Transverse colon (tissue), 4 donors: ENCODE data around the gene FLT1. TPM values are rescaled to one million over a fixed set of nuclear protein-coding genes. Genes with fewer than 3 reads are reported as not detected.

Experiments
- DNase-seq: peaks from one replicate; pipeline ENCODE4 v3.0.0-alpha.2; 2019
- H3K27ac ChIP-seq, 4 donors: fragments of 200-600 bp; sonication (generic); 2 replicates each; pipeline ENCODE4 v1.5.1; 2016 to 2018; ENCODE audit warnings: inconsistent platforms in 4 of 4
- H3K27me3 ChIP-seq: fragments of 200-600 bp; sonication (generic); 2 replicates; pipeline ENCODE4 v1.5.1; 2017; ENCODE audit warnings: inconsistent platforms
- H3K36me3 ChIP-seq, 4 donors: fragments of 200-600 bp; sonication (generic); 2 replicates each; pipeline ENCODE4 v1.5.1; 2017 to 2019; ENCODE audit warnings: inconsistent platforms in 4 of 4
- H3K4me1 ChIP-seq, 4 donors: fragments of 200-600 bp; sonication (generic); 2 replicates each; pipeline ENCODE4 v1.5.1; 2017 to 2020; ENCODE audit warnings: inconsistent platforms in 4 of 4
- H3K4me3 ChIP-seq, 4 donors: fragments of 200-600 bp; sonication (generic); 1 replicate in 1 of 4; 2 replicates in 3 of 4; pipeline versions ENCODE4 v1.5.1 to v1.6.1; 2017 to 2019; ENCODE audit warnings: inconsistent platforms in 4 of 4
- H3K9me3 ChIP-seq, 2 donors: fragments of 200-600 bp; sonication (generic); 2 replicates each; pipeline ENCODE4 v1.5.1; 2017 to 2019; ENCODE audit warnings: inconsistent platforms in 2 of 2
- EP300 ChIP-seq: sonication (generic); formaldehyde crosslinking; IDR thresholded peaks from one replicate; pipeline ENCODE4 v1.6.1; 2017; ENCODE audit warnings: antibody characterized with exemption, low read depth
- POLR2A ChIP-seq: fragments of 450-650 bp; IDR thresholded peaks from one replicate; pipeline ENCODE4 v1.6.1; 2016; ENCODE audit warnings: antibody characterized with exemption, mild to moderate bottlenecking, moderate library complexity
- POLR2AphosphoS5 ChIP-seq, 3 donors: sonication (generic); formaldehyde crosslinking; IDR thresholded peaks; one replicate each; pipeline ENCODE4 v1.6.1; 2016; ENCODE audit warnings: antibody characterized with exemption in 3 of 3
- WGBS, 2 donors: methylation state at CpG; one replicate each; pipeline ENCODE4 v1.1.5; 2018; ENCODE audit warnings: low coverage in 1 of 2; 5-methylcytosine and 5-hydroxymethylcytosine counted together
- in situ Hi-C, 4 donors: fragments of 200-750 bp; cut with MboI; loops; one replicate each; pipeline versions ENCODE4 v1.15.0 to v1.15.1; 2017; ENCODE audit warnings: low sequenced_read_pairs in 3 of 4, low pct_ligation_motif_present in 1 of 4, low pct_unique_long_range_greater_than_20kb in 1 of 4
- intact Hi-C: fragments of 100-400 bp; cut with DNase I; formaldehyde crosslinking; loops from one replicate; pipeline ENCODE4 v1.15.1; 2023; ENCODE audit warnings: low total_unique reads
- total RNA-seq, 4 donors: library from RNA; depleted of rRNA; stranded (reverse); fragments of >200 nt; gene quantifications; one replicate each; pipeline ENCODE4 v1.1.0, GENCODE V29; 2016
- TF ChIP-seq, protein P1 (sequence below), 5 experiments: fragments of 200-600 bp in 3 of 5; fragments of 450-650 bp in 2 of 5; sonication (generic) in 3 of 5; IDR thresholded peaks; 1 replicate in 2 of 5; 2 replicates in 3 of 5; pipeline ENCODE4 v1.5.1; 2016 to 2017; ENCODE audit warnings: antibody characterized with exemption in 5 of 5, inconsistent platforms in 3 of 5, mild to moderate bottlenecking in 2 of 5, moderate library complexity in 1 of 5

Gene FLT1
- total RNA-seq, 4 donors from 2014 or later = 2.6 to 8.4 (median 3.5) TPM

DNA sequence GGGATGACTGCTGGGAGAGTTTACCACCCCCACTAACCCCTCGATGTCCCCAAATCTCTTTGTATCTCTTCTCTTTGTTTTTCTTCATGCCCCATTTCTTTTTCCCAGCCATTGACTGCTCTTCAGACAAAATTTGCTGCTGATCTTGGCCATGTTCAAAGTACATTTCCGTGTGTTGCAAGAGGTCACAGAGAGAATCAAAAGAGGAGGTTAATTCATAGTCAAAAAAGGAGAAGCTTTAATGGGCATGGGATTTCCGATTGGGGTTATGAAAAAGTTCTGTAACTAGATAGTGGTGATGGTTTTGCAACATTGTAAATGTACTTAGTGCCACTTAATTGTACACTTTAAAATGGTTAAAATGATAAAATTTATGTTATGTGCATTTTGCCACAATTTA lies 121.1 kb downstream of the FLT1 start:
- intact Hi-C loops = no loop called here
- in situ Hi-C loops = no loop called here
- Histone ChIP-seq H3K27ac (no peak overlapping the region), H3K27me3 (no peaks in the 10 kb centered on the region), H3K4me3 (no peak overlapping the region), H3K36me3 (no peaks in the 10 kb centered on the region), H3K4me1 (no peaks in the 10 kb centered on the region), H3K9me3 (no peaks in the 10 kb centered on the region)
- 60 to 76% methylated on average over 2 to 3 of the region's 3 CpGs for WGBS, 2 donors
- no peak for DNase-seq
- TF ChIP-seq EP300 = no peak
- TF ChIP-seq POLR2A = no peak
- TF ChIP-seq, protein P1, sequence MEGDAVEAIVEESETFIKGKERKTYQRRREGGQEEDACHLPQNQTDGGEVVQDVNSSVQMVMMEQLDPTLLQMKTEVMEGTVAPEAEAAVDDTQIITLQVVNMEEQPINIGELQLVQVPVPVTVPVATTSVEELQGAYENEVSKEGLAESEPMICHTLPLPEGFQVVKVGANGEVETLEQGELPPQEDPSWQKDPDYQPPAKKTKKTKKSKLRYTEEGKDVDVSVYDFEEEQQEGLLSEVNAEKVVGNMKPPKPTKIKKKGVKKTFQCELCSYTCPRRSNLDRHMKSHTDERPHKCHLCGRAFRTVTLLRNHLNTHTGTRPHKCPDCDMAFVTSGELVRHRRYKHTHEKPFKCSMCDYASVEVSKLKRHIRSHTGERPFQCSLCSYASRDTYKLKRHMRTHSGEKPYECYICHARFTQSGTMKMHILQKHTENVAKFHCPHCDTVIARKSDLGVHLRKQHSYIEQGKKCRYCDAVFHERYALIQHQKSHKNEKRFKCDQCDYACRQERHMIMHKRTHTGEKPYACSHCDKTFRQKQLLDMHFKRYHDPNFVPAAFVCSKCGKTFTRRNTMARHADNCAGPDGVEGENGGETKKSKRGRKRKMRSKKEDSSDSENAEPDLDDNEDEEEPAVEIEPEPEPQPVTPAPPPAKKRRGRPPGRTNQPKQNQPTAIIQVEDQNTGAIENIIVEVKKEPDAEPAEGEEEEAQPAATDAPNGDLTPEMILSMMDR (IDR thresholded peaks at IDR 0.05) = no peak
- TF ChIP-seq POLR2AphosphoS5 (IDR thresholded peaks at IDR 0.05) = no peak

DNA sequence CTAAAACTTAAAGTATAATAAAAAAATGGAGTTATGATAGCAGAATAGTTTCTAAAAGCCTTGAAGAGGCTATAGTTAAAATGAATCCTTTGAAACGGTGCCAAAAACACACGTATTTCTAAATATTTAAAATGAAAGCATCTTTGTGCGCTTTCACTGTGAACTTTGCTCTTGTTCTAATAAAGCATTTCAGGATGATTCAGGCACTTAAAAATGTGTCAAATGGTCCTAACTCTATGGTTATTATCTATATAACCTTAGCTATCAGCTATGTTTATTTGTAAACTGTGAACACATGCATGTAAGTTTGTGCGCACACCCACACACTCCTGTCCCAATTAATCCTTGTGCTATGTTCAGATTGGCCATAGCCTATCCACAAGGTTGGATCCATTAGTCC lies 124.5 kb downstream of the FLT1 start:
- WGBS, 2 donors = 59 to 67% methylated on average over 4 of the region's 4 CpGs
- in situ Hi-C loops = no loop called here
- no peak overlapping the region for H3K27ac ChIP-seq
- no peak overlapping the region for H3K4me3 ChIP-seq
- intact Hi-C loops = no loop called here
- H3K4me1 ChIP-seq = no peaks in the 10 kb centered on the region
- no peaks in the 10 kb centered on the region for H3K36me3 ChIP-seq
- H3K27me3 ChIP-seq = no peaks in the 10 kb centered on the region
- no peak for DNase-seq
- no peak for TF ChIP-seq EP300
- no peak for TF ChIP-seq POLR2A
- no peak for TF ChIP-seq POLR2AphosphoS5 (IDR thresholded peaks at IDR 0.05)
- TF ChIP-seq, protein P1 (IDR thresholded peaks at IDR 0.05) = no peak
- no peaks in the 10 kb centered on the region for H3K9me3 ChIP-seq

DNA sequence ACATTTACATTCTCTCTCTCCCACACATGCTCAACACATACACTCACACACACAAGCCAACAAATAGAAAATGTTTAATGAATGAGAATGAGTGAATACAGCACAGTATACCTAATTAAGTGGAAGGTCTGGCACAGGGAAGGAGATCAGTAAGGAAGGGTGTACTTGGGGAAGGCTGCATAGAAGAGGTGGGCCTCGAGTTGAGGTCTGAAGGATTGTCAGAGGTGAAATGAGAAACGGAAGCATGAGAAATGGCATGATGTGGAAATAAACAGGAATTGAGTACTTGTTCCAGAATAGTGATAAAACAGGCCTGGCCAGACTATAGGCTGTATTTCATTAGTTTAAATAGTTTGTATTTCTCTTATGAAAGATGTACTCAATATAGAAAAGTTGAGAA lies 136.2 kb downstream of the FLT1 start:
- intact Hi-C loops (no loop called here), in situ Hi-C loops (no loop called here)
- DNase-seq = no peak
- WGBS, 2 donors = 82 to 88% methylated on average over 2 of the region's 2 CpGs
- Histone ChIP-seq H3K36me3 (no peaks in the 10 kb centered on the region), H3K27ac (no peak overlapping the region), H3K27me3 (no peaks in the 10 kb centered on the region), H3K9me3 (no peaks in the 10 kb centered on the region), H3K4me3 (no peak overlapping the region), H3K4me1 (peaks cover 0 to 3% (median 0%) of the 10 kb centered on the region in 4 donors)
- TF ChIP-seq, protein P1 (IDR thresholded peaks at IDR 0.05) = no peak
- TF ChIP-seq EP300 (no peak), POLR2AphosphoS5 (IDR thresholded peaks at IDR 0.05) (no peak), POLR2A (no peak)

DNA sequence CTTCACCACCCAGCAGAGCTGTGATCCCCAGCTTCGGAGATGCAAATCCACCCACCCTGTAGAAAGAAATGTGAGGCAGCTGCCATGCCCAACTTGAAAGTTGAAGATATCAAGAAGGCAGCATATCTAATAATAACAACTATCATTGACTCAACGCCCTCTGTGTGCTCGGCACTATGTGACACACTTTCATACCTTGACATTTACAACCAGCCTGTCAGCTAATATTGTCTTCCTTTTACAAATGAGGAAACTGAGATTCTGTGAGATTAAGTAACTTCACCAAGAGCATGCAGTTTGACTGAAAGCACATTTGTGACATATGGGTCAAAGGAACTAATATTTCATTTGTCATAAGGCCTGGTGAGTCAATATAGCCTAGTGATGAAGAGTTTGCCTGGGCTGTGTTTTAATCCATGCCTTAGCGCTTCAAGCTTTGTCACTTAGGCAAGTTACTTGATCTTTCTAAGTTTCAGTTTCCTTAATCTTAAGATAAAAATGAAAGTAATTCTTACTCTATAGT lies 137.0 kb downstream of the FLT1 start:
- H3K4me1 ChIP-seq = peaks cover 0 to 3% (median 0%) of the 10 kb centered on the region in 4 donors
- DNase-seq = no peak
- TF ChIP-seq POLR2AphosphoS5 (IDR thresholded peaks at IDR 0.05) = no peak
- TF ChIP-seq, protein P1 (IDR thresholded peaks at IDR 0.05) = no peak
- no peak for TF ChIP-seq EP300
- TF ChIP-seq POLR2A = no peak
- no peaks in the 10 kb centered on the region for H3K9me3 ChIP-seq
- no peak overlapping the region for H3K27ac ChIP-seq
- in situ Hi-C loops = no loop called here
- 78 to 87% methylated on average over 1 to 4 of the region's 4 CpGs for whole genome bisulfite sequencing, 2 donors
- H3K36me3 ChIP-seq = no peaks in the 10 kb centered on the region
- intact Hi-C loops = no loop called here
- no peak overlapping the region for H3K4me3 ChIP-seq
- H3K27me3 ChIP-seq = no peaks in the 10 kb centered on the region
